ENCODE measurements around the gene ENDOV.

DNA sequence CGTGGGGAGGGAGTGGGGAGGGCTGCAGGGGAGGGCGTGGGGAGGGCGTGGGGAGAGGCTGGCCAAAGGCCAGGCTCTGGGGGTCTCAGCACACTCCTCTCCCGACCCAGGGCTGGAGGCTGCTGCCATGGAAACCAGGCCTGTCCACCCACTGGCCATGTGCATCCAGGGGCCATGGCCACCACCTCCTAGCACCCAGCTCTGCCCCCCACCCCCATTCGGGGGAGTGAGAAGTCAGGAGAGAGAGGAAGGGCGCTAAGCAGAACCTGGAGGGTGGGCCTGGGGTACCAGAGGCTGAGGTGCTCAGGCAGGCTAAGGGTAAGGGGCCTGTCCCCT lies 29.6 kb downstream of the ENDOV start:
- TF ChIP-seq EZH2 (IDR thresholded peaks at IDR 0.05): no peak
- no peak for TF ChIP-seq POLR2AphosphoS5 (IDR thresholded peaks at IDR 0.05; ENCODE audit: borderline replicate concordance, low read depth, low read length)
- TF ChIP-seq FOXP2 (optimal IDR thresholded peaks at IDR 0.05; ENCODE audit: control extremely low read depth, extremely low read length, insufficient read depth): no peak

All from SK-N-MC (cell line).